HG02852 (cell line): Measurements from ENCODE around the gene SLC4A11.
A peak's percentile ranks its signal among the peaks of the same experiment; 100 is the strongest.
"Not testable (repeated sequence)": the region's sequence is repeated elsewhere in the genome, so short reads cannot be mapped to it uniquely, and the experiment has no call there.

Experiments used
- ATAC-seq: cut with Tn5 transposase; IDR thresholded peaks from one replicate; pipeline ENCODE4 v1.9.1; 2021; ENCODE audit warnings: mild to moderate bottlenecking, moderate library complexity; ENCODE audit not compliant: unreplicated experiment

Gene SLC4A11

GRCh38 chr20:3204124-3204794 is 34.7 kb downstream of the SLC4A11 start, which contains the start of gene DDRGK1:
DDRGK1 (minus strand) TSS chr20:3204682; CDS start chr20:3204627, 55 bp downstream.
- ATAC-seq: peak; percentile 81

GRCh38 chr20:3203315-3204123 is 35.5 kb downstream of the SLC4A11 start:
- peak; percentile 30 for ATAC-seq

DNA sequence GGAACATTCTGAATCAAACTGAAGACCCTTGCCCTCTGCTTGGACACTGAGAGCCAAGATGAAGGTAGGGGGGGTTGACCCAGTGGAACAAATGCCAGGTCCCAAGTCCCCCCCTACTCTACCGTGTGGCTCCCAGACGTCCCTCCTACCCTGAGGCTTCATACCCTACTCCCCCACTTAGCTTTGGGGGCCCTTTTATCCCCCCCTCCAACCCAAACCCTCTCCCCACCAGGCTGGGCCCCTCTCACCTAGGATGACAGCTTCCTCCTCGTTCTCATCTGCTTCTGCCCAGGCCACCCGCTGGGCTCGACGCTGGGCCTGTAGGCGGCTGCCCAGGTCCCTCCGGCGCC is 36.0 kb downstream of the SLC4A11 start:
- ATAC-seq: no peak

GRCh38 chr20:3199976-3200755 is 38.8 kb downstream of the SLC4A11 start:
- ATAC-seq: no peak

DNA sequence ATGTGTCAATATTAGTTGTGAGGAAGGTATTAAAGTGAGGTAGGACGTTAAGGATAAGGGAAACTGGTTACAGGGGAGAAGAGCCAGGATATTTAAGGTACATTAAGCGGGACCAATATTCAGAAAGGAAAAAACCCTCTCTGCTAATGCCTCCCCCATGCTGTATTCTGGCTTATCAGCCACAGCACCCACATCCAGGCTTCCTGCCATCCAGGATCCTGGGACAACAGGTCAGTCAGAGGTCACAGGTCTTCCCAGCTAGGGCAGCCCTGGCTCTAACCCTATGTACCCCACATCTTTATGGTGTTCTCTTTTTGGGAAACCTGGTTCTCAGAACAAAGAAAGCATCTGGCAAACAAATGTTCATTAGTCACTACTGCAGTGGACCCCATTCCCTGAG is 39.8 kb downstream of the SLC4A11 start:
- no peak for ATAC-seq

- no peak for ATAC-seq
Observed at GRCh38 chr20:3195590-3196237, 43.3 kb downstream of the SLC4A11 start.

- ATAC-seq: no peak
Observed at GRCh38 chr20:3194617-3195280, 44.2 kb downstream of the SLC4A11 start.

GRCh38 chr20:3193806-3194616 is 45.0 kb downstream of the SLC4A11 start:
- no peak for ATAC-seq

DNA sequence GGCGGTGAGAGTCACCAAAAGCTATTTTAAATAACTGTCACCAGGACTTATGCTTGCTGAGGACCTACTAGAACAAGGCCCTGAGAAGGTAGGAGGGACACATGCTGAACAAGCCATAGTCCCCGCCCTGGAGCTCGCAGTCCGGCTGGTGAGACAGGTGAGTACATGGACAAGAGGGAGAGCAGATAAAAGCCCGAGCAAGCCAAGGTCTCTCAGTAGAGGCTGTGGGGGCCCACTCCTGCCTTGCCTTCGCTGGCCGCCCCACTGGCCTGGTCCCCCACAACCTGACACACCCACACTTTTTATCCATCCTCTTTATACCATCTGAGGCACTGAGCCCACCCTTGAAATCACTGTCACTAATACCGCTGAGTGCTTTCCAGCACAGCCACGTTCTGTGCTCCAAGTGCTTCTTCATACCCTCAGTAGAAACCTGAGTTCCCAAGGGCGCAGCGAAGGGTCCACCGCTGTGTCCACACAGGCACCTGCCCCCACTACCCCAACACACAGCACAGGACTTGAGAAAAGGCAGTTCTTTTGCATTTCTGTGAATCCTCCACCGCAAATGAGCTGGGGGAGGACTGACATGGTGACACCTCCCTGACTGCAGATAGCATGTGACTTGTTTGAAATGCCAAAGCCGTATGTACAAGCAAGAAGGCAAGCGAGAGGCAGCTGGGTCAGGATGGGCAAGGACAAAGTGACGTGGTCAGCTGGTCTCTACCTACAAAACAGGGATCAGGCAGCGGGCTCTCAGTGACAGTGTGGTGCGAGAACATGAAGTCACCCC is 46.6 kb downstream of the SLC4A11 start:
- no peak for ATAC-seq

- no peak for ATAC-seq
Observed at GRCh38 chr20:3190681-3191111, 48.3 kb downstream of the SLC4A11 start.

DNA sequence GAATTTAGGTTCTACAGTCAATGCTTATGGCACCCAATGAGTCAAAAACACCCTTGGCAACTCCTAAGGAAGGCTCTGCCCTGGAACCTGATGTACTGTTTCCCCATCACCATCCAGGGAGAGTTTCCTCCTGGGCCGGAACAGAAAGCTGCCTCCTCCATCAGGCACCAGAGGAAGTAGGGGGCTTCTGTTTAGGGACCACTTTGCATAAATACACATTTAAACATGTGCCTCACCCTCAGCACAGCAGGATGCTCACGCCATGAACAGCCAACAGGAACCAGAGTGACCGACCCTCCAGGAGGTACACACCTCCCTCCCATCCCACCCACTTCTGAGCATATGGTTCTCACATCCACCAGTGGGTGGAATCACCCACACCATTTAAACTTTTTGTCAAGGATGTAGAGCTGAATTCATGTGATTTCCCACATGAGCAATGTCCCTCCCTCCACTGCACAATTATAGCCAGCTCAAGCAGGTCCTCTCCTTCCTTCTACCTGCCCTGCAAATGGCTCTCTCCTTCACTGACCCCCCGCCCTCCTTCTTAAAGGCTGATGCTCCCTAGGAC is 49.3 kb downstream of the SLC4A11 start:
- no peak for ATAC-seq

GRCh38 chr20:3188823-3189413 is 50.1 kb downstream of the SLC4A11 start:
- no peak for ATAC-seq

DNA sequence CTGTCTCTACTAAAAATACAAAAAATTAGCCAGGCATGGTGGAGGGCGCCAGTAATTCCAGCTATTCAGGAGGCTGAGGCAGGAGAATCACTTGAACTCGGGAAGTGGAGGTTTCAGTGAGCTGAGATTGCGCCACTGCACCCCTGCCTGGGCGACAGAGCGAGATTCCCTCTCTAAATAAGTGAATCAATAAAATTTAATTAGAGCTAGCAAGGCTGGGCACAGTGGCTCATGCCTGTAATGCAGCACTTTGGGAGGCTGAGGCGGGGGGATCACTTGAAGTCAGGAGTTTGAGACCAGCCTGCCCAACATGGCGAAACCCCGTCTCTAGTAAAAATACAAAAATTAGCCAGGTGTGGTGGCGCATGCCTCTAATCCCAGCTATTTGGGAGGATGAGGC is 51.1 kb downstream of the SLC4A11 start:
- ATAC-seq: not testable (repeated sequence)

DNA sequence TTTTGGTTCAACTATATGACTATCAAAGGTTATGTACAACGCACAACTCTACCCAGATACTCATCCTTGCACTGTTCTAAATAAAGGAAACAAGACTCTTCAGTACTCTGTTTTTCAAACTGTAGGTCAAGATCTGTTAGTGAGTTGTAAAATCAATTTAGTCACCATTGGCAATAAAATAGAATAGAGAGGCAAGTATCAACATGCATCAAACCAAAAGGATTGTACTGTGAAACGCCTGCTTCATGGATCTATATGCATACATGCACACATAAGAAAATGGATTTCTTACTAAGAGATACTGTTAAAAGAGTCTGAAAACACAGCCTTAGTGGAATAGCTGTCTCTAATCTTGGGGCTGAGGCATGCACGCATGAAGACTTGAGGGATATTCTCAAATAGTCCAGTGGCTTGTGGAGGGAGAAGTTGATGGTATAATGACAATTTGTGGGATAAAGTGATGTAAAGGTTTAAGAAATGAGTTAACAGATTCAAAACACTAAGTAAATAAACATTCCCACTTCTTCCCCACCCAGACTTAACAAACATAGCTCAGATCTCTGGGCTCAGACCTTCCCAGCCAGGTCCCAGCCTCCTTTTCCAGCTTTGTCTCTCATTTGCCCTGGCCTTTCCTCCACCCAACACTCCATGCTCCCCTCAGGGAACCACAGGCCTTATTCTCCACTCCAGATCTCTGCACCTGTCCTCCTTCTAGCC is 54.9 kb downstream of the SLC4A11 start:
- no peak for ATAC-seq

DNA sequence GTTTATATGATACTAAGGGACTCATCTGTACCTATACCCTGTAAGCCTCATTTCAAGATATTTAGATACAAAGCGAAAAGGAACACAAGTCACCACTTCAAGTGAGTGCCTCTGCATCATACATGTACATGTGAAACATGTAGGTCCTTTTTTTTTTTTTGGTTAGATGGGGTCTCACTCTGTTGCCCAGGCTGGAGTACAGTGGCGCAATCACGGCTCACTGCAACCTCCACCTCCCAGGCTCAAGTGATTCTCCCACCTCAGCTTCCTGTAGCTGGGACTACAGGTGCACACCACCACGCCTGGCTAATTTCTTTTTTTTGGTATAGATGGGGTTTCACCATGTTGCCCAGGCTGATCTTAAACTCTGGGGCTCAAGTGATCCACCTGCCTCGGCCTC is 56.6 kb downstream of the SLC4A11 start:
- not testable (repeated sequence) for ATAC-seq

DNA sequence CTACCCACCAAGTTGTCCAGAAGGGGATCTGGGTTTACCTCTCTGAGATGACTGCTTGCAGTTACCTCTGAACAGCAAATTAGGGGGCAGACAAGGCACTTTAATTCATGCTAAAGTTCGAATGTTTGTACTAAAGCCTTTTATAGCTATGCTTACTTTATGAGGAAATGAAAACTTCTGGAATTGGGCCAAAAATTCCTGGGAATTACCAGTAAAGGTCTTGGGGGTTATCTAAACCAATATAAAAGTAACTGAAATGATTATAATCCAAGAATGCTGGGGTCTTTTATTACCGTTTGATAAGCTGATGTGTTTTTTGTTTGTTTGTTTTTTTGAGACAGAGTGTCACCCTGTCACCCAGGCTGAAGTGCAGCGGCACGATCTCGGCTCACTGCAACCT is 57.7 kb downstream of the SLC4A11 start:
- ATAC-seq: no peak

- ATAC-seq: no peak
Observed at GRCh38 chr20:3180319-3180718, 58.7 kb downstream of the SLC4A11 start.
